DMS153 treated with DMSO at 0.1 percent for 48 hours (cell line): ENCODE data around the gene BTNL2.

Experiments used
- DNase-seq: peaks from one replicate; lab custom pipeline; 2025; ENCODE audit not compliant: unreplicated experiment; lab: John Stamatoyannopoulos, UW

Gene BTNL2

DNA sequence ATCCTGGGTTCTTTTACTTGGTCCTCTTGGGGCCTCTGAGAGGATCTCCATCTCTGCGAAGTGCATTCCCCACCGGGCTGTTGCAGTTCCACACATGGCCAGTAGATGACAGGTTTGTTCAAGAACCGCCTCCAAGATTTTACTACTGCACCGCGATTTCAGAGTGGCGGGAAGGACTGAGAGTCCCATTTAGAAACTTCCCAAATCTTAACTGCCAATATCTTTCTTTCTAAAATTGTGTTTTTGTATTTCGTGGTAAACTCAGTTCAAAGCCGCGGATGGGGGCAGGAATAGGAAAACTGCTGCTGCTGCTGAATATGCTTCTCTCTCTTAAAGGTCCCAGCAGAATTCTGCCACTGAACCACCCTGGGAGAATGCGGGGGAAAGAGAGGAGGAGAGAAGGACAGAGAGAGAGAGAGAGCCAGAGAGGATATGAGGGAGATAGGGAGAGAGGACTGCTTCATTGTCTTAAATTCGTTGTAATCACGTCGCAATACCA, 8.6 kb upstream of the BTNL2 start:
- peak; percentile 18 for DNase-seq

DNA sequence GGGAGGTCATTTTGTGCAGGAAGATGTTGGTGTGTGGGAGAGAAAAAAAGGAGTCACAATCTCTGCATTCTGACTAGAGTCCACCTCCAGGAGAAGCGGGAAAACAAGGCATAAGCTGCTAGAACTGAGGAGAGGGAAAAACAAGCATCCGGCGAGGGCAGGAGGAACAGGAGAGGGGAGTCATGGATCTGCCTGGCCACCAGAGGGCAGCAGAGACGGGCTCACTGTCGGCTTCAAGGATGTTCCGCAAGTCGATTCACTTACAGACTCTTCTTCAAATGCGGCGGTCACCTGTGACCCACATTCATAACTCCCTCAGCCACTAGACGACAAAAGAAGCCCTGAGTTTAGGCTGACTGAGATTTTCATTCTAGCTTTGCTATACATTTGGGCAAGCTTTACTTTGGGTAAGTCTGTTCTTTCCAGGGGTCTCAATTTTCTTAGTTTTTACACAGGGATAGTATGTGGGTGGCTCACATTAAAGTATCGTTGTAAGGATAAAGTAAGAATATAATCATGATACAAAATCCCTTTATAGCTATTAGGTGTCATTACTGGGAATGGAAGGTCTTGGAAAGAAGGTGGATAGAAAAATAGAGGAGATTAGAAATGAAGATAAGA, 6.6 kb upstream of the BTNL2 start:
- peak; percentile 82 for DNase-seq

DNA sequence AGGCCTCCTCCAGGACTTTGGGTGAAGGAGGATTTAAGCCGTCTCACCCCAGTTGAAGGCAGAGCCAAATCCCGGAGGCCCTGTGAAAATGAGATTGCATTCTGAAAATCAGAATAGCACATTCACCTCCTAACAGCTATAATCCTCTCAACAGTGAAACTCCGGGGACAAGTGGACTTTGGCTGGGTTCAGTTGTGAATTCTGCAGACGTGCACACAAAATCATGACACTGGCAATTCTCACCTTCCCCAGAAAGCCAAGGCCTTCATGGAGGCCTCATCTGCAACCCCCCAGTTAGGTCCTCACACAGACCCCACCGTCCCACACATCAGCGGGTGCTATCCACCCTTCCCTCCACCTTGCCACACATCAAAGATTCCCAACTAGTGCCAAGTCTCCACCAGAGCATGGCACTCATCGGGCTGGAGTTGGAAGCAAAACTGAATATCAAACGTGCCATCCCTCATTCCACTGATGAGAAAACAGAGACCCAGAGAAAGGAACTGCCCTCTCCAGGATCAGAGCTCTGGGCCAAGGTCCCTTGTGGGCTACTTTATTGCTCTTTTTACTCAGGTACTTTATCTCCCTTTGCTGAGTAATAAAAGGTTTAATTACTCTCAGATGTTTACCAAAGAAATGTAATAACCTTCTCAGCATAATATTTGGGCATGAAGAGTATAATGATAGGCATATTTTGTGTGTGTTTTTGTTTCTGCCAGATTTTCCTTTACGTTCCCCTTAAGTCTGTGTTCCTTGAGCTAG, 4.8 kb upstream of the BTNL2 start:
- DNase-seq: no peak

DNA sequence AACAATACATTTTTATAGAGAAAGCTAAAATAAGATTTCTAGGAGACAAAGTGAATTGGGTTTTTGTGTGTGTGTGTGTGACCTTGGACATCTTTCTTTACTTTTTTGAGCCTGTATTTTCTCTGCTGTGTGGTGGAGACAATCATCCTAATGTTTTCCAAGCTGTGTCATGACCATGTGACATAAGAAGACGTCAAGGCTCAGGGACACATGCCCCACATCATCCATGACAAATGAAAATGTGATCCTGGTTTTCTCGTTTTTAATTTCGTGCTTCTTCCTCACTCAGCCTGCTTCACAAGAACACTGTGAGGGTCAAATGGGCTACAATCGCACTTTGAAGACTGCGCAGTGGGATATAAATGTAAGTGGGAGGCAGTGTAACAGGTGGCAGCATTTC, 3.9 kb upstream of the BTNL2 start:
- DNase-seq: no peak

DNA sequence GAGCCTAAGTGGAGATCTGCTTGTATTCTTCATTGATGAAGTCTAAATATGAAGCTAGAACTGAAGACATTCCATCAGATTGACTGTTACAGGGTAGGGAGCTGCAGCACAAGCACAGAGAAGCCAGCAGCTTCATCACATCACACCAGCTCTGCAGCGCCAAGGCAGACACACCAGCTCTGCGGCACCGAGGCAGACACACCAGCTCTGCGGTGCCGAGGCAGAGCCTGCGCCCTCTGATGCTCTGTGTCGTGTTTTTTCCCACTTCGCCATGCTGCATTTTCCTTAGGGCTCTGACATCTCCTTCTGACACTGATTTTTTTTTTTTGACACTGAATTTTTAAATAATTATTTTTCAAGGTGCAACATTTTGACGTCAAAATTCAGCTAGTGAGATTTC, 784 bp downstream of the BTNL2 start:
- no peak for DNase-seq

DNA sequence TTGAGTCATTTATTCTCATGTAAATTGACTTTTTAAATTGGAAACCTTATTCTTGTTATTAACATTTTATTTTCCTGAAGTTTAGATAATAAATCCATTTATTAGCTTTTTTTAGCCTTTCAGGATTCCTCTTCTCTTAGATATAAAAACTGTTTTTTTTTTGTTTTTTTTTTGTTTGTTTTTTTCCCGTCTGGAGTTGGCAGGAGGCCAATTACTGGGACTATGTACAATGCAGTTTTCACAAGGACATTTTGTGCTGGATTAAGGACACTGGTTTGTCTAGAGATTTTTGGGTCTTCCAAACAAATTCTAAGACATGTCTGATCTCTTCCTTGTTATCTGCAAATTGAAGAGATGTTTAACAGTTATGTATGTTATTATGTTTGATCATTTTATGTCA, 1.3 kb downstream of the BTNL2 start:
- no peak for DNase-seq

DNA sequence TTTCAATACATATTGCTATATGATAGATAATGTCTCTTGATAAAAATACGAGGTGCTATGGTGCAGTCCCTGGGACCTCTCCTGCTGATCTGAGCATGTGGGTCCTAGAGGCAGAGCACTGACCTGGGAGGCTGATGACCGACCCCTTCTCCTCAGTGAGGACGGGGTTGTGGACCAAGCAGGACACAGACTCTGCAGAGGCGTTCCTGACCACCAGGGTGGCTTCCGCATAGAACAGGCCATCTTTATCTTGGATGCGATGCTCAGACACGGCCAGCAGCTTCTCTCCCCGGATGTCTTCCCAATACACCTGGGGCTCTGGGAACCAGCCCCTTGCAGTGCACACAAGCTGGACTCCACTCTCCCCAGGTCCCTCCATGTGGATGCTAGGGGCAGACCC, 4.2 kb downstream of the BTNL2 start:
- DNase-seq: no peak

DNA sequence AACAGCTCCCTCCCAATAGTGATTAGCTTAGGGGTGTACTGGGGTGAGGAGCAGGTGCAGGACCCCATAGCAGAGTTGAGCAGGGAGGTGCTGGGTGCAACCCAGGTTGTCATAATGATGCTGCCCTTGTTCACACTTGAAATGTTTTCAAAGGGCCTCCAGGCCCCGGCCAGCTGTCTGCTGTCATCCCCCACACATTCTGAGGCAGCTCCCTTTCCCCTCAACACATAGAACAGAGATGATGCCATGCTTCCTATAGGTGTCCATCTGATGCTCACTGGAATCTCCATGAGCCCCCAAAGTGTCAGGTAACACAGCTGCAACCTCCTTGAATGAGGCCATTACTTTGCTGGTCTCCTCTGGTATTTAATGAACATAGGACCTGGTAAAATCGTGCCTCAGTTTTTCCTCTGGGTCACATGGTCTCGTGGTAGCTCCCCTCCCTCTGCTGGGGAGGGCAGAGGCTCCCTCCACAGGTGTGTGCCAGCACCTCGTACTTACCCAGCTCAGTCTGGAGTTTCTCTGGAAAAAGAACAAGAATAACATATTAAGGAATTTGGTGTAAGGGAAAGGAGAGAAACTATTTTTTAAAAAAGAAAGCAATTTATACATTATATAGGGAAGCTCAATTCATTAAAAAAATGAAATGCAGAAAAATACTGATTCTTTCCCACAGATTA, 5.6 kb downstream of the BTNL2 start:
- no peak for DNase-seq

DNA sequence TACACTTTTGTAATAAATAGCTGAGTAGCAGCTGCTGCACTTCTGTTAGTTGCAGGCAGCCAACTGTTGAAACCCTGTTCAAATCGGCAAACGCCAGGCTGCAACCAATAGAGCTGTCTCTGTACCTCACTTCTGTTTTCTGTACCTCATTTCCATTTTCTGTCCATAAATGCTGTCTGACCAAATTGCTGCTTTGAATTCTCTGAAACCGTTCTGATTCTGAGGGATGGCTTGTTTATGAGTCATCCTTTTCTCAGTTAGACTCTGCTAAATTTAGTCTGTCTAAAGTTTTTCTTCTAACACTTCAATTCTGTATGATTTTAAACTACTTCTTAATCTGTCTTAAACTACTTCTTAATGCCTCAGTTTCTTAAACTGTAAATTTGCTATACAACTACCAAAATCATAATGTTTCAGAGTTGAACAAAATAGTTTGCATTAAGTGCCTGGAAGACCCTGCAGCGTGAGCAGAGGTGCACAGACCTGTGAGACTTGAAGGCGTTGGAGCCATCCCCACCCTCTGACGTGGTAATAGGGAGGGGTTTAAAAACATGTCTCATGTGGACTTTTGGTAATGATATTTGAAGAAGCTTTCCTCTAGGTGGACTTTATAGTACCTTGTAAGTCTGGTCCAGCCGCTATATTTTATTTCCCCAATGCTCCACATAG, 9.6 kb downstream of the BTNL2 start:
- DNase-seq: no peak

DNA sequence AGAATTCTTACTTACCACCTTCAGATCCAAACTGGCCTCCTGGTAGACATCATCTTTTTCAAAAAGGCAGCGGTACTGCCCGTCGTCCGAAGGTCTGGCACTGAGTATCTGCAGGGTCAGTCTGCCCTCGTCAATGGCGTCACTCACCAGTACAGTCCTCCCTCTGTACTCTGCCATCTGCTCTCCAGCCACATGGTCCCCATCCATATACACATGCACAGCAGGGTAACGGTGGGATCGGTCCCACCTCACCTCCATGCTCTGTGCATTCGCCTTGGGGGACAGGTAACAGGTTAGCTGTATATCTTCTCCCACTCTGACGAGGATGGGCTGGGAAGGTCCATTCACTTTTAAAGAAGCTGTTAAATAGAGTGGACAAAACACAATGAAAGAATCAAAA, 11.0 kb downstream of the BTNL2 start:
- no peak for DNase-seq

DNA sequence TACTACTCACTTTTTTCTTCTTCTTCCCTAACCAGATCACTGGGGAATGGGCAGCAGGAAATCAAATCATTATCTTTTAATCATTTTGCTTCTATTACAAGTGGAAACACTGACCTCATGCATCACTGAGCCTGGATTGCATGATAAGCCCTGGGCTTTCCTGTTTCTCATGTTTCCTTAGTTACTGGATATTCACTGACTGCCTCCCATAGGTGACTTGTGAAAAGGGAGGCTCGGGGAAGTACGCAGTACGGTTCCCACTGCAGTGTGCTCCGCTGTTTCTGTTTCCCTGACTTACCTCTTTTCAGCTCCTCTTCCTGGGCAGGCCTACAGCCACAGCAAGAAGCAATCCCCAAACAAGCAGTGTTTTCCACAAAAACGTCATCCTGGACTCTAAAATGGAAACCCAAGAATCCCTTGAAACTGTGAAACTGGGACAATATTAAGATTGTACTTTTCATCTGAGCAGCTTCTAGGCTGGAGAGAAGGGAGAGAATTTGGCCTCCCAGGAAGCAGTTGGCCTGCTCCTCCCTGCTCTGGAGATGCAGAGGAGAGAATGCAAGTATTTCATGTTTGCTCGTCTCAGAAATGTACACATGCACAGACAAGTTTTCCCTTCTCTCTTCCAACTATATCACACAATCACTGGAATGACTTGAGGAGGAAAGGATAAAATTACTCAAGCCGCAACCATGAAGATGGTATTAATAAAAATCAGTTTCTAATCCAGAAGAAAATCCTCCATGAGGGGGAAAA, 13.1 kb downstream of the BTNL2 start:
- DNase-seq: no peak

DNA sequence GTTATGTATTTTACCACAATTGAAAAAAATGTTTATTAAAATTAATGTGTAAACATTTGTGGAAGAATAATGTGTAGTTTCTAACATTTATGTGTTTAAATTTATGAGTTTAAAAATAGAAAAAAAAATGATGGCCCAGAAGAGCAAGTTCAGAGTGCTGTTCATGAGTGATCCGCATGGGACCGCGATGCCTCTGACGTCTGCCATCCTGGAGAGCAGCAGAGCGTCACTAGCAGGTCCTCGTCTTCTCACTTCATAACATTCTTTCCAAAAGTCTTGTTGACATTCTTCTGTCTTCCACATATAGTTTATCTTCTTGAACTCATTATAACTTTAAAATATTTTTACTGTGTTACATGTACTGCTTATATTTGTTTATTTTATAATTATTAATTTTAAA, 15.5 kb downstream of the BTNL2 start:
- no peak for DNase-seq

DNA sequence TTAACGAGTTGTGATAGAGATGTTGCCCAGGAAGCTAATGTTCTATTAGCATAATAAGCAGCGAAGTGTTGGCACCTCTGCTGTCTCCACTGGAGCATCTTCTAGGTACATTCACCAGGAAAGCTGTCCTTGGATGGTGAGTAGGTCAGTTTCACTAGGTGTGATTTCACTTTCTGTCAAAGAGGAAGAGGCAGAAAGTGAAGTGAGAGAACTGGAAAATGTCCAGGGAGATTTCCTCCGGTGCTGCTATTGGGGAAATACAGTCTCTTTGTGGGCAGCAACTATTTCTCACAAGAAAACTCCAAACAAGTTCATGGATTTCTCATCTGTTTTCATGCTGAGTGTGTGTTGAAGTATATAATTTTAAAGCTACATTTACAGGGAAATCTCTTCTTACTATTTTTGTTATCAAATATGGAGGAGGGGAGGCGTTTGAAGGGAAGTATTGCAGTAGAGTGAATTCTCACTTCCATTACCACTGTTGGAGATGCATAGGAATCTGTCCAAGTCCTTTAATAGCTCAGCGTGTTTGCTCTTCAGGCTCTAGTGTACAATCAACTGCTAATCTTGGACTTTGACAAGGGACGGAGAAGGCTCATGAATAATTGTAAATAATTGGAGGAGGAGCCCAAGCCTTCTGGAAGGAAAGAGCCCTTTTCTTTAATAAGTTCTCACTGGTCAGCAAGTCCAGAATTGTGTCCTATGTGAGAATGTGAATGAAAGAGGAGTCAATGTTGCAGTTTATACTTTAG, 19.2 kb downstream of the BTNL2 start:
- no peak for DNase-seq

DNA sequence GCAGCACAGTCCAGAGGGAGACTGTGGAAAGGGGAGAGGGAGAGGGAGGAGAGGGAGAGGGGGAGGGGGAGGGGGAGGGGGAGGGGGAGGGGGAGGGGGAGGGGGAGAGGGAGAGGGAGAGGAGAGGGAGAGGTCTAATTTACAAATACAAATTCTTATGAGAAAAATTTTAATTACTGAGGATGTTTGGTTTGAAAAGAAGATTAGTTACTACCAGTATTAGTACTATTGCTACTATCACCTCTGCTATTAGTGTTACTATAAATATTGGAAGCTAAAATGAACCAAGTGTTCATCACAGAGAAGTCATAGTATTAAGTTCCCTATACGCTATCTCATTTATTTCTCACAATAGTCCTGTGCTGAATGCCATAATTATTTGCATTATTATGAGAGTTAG, 20.9 kb downstream of the BTNL2 start:
- DNase-seq: no peak

DNA sequence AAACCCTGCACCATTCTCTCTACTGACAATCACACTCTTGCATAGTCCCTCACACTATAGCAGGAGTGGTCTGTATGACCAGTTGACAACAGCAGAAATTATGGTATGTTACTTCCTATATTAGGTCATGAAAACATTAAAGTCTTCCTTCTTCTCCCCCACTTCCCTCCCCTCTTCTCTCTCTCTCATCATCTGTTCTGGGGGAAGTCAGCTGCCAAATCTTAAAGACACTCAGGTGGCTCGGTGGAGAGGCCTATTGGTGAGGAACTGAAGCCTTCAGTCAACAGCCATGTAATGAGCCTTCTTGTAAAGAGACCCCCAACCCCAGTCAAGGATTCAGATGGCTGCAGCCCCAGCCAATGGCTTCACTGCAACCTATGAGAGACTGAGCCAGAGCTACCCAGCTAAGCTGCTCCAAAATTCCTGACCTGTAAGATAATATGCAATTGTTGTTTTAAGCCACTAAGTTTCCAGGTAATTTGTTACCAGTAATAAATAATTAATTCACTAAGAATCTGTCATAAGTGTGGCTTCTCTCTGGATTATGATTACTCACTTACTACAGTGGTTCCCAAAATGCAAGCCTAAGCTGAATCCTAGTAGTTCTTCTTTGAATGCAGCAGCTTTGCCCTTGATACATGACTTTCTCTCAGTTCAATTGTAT, 24.1 kb downstream of the BTNL2 start:
- DNase-seq: no peak

DNA sequence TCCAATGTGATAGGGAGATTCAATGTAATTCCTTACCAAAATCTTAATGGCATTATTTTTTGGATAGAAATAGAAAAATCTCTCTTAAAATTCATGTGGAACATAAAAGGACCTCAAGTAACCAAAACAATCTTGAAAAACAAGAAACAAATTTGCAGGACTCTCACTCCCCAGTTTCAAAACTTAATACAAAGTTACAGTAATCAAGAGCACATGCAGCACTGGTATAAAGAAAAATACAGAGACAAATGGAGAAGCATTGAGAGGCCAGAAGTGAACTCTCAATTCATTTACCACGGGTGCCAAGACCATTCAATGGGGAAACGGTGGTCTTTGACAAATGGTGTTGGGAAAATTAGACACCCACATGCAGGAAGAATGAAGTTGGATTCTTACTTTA, 27.4 kb downstream of the BTNL2 start:
- no peak for DNase-seq

DNA sequence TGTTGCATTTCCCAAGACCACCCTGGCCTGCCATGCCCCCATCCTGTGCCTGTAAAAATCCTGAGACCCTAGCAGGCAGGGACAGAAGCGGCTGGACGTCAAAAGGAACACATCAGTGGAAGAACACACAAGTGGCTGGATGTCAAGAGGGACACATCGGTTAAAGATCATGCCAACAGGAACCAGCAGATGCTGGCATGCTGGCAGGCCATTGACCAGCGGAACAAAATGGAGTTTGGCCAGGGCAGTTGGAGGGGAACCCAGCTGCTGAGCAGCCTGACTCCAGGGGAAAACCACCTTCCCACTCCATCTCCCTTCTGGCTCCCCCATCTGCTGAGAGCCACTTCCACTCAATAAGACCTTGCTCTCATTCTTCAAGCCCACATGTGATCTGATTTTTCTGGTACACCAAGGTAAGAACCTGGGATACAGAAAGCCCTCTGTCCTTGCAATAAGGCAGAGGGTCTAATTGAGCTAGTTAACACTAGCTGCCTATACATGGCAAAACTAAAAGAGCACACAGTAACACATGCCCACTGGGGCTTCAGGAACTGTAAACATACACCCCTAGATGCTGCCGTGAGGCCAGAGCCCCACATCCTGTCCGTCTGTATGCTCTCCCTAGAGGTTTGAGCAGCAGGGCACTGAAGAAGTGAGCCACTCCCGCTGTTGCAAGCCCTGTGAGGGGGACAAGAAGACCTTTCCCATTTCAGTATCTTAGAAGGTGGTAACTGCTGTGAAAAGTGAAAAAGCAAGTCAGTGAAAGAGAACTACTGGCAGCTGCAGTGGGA, 31.0 kb downstream of the BTNL2 start:
- DNase-seq: no peak

DNA sequence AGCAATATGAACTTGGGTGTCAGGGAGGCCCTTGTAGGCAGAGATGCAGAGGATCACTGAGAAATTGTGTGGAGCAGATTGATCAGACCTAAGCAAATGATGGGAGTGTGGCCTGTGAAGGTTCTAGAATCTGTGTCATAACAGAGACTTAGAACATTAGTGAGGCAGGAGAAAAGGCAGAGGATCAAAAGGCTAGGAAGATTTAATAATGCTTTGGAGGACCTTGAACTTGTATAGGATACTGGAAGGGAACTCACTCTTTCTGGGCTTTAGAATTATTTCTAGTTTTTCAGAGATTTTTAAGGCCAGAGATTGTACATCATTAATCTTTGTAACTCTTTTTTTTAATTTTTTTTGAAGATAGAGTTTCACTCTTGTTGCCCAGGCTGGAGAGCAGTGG, 35.2 kb downstream of the BTNL2 start, which contains the start of gene TSBP1:
TSBP1 (minus strand) TSS at position 101 of the 400 bp plus-strand sequence. CDS start 197 bp downstream, outside the sequence.
- DNase-seq: no peak

DNA sequence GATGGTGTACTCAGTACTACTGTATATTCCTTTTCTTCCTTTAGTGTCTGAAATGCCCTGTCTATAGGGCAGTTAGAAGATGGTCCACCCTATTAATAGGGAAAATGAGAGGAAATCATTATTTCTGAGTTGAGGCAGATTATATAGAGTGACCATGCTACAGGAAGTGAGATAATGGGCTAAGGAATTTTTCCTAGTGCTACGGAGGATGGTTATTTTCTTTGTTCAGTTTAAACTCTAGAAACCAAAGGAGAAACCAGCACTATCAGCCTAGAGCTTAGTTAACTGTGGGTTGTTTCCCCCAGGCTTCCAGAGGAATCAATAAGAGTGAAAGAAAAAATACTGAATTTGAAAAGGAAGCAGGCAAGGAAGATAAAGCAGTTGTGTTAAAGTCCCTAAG, 35.8 kb downstream of the BTNL2 start:
- DNase-seq: no peak
